Measurements from ENCODE around the gene XPA. TPM values are rescaled to one million over a fixed set of nuclear protein-coding genes. Genes with fewer than 3 reads are reported as not detected.

The XPA gene
- total RNA-seq, 4 donors from 2014 or later, result 25.6 to 42.5 (median 35.8) TPM

GRCh38 chr9:97740848-97741821, 44.0 kb upstream of the XPA start:
- intact Hi-C loops (cut with DNase I), result no loop called here
- 54 to 56% methylated on average over 9 to 16 of the region's 56 CpGs for WGBS, 2 donors
- H3K4me1 ChIP-seq, result peaks cover 7 to 10% of the 10 kb centered on the region in 2 donors

GRCh38 chr9:97737429-97737828, 40.3 kb upstream of the XPA start:
- Histone ChIP-seq H3K27me3 (no peaks in the 10 kb centered on the region), H3K4me3 (replicated peaks in 1 of 3) (no peak overlapping the region), H3K9me3 (no peaks in the 10 kb centered on the region), H3K4me1 (peaks cover 31 to 35% of the 10 kb centered on the region in 2 donors), H3K36me3 (no peaks in the 10 kb centered on the region), H3K27ac (peak overlapping the region in 1 of 3 donors; percentile 22)
- 78 to 90% methylated on average over 2 to 3 of the region's 3 CpGs for WGBS, 2 donors
- DNase-seq, result no peak
- intact Hi-C loops (cut with DNase I), result no loop called here
- TF ChIP-seq POLR2A (IDR thresholded peaks at IDR 0.05) (no peak), CTCF (IDR thresholded peaks at IDR 0.05) (no peak)

More at GRCh38 chr9:97740848-97741821, 44.0 kb upstream of the XPA start:
- TF ChIP-seq CTCF (IDR thresholded peaks at IDR 0.05), result peak in 3 of 6 experiments; percentile 10 to 33 (median 17)
- TF ChIP-seq POLR2A (IDR thresholded peaks at IDR 0.05), result no peak
- H3K4me3 ChIP-seq (replicated peaks in 1 of 3), result no peak overlapping the region
- H3K27ac ChIP-seq, result peak overlapping the region in 2 of 3 donors; percentile 9 to 31
- peak; percentile 67 to 77 for DNase-seq
- no peaks in the 10 kb centered on the region for H3K27me3 ChIP-seq
- no peaks in the 10 kb centered on the region for H3K9me3 ChIP-seq
- no peaks in the 10 kb centered on the region for H3K36me3 ChIP-seq

GRCh38 chr9:97735070-97735600, 38.0 kb upstream of the XPA start:
- peaks cover 25 to 28% of the 10 kb centered on the region in 2 donors for H3K4me1 ChIP-seq
- 35 to 40% methylated on average over 7 of the region's 7 CpGs for WGBS, 2 donors
- peak overlapping the region; percentile 40 to 56 (median 55) for H3K27ac ChIP-seq
- H3K4me3 ChIP-seq (replicated peaks in 1 of 3), result no peak overlapping the region
- TF ChIP-seq CTCF (IDR thresholded peaks at IDR 0.05) (no peak), POLR2A (IDR thresholded peaks at IDR 0.05) (peak in 1 of 2 donors; percentile 26)
- H3K36me3 ChIP-seq, result no peaks in the 10 kb centered on the region
- no peaks in the 10 kb centered on the region for H3K9me3 ChIP-seq
- intact Hi-C loops (cut with DNase I), result no loop called here
- H3K27me3 ChIP-seq, result no peaks in the 10 kb centered on the region
- peak; percentile 90 to 91 for DNase-seq

GRCh38 chr9:97726716-97727115, 29.6 kb upstream of the XPA start:
- Histone ChIP-seq H3K4me3 (replicated peaks in 1 of 3) (no peak overlapping the region), H3K27me3 (no peaks in the 10 kb centered on the region), H3K9me3 (no peaks in the 10 kb centered on the region), H3K36me3 (no peaks in the 10 kb centered on the region), H3K4me1 (peaks cover 0 to 10% of the 10 kb centered on the region in 2 donors), H3K27ac (no peak overlapping the region)
- intact Hi-C loops (cut with DNase I), result no loop called here
- no peak for TF ChIP-seq CTCF (IDR thresholded peaks at IDR 0.05)
- no peak for TF ChIP-seq POLR2A (IDR thresholded peaks at IDR 0.05)
- 87 to 92% methylated on average over 5 of the region's 5 CpGs for WGBS, 2 donors
- no peak for DNase-seq

- intact Hi-C loops (cut with DNase I), result no loop called here
Observed at GRCh38 chr9:97723819-97724218, 26.7 kb upstream of the XPA start.

More at GRCh38 chr9:97723819-97724218, 26.7 kb upstream of the XPA start:
- Histone ChIP-seq H3K4me3 (replicated peaks in 1 of 3) (no peak overlapping the region), H3K36me3 (no peaks in the 10 kb centered on the region), H3K9me3 (no peaks in the 10 kb centered on the region), H3K27me3 (no peaks in the 10 kb centered on the region), H3K4me1 (peaks cover 0 to 13% of the 10 kb centered on the region in 2 donors), H3K27ac (no peak overlapping the region)
- 82 to 83% methylated on average over 2 of the region's 2 CpGs for WGBS, 2 donors
- TF ChIP-seq POLR2A (IDR thresholded peaks at IDR 0.05), result no peak
- TF ChIP-seq CTCF (IDR thresholded peaks at IDR 0.05), result no peak
- no peak for DNase-seq
